Esophagus squamous epithelium (tissue), 5 donors: ENCODE measurements around the gene SH3GLB2. TPM values are rescaled to one million over a fixed set of nuclear protein-coding genes. Genes with fewer than 3 reads are reported as not detected.
"Not testable (repeated sequence)": the region's sequence is repeated elsewhere in the genome, so short reads cannot be mapped to it uniquely, and the experiment has no call there.

ENCODE experiments used
- DNase-seq: peaks from one replicate; lab custom pipeline; 2025; lab: John Stamatoyannopoulos, UW
- H3K27ac ChIP-seq, 4 donors: fragments of 200-600 bp; sonication (generic); one replicate each; pipeline ENCODE4 v1.5.1; 2016 to 2019; ENCODE audit warnings: mild to moderate bottlenecking in 1 of 4
- H3K27me3 ChIP-seq, 4 donors: fragments of 200-600 bp; sonication (generic); 1 replicate in 3 of 4; 2 replicates in 1 of 4; pipeline versions ENCODE4 v1.5.1 to v1.6.0; 2017 to 2021; ENCODE audit warnings: antibody characterized with exemption in 1 of 4
- H3K36me3 ChIP-seq, 3 donors: fragments of 200-600 bp; sonication (generic); one replicate each; pipeline ENCODE4 v1.5.1; 2016 to 2019
- H3K4me1 ChIP-seq, 3 donors: fragments of 200-600 bp; sonication (generic); one replicate each; pipeline ENCODE4 v1.5.1; 2017 to 2019
- H3K4me3 ChIP-seq, 4 donors: fragments of 200-600 bp; sonication (generic); 1 replicate in 3 of 4; 2 replicates in 1 of 4; pipeline ENCODE4 v1.5.1; 2016 to 2019; ENCODE audit warnings: mild to moderate bottlenecking in 2 of 4, moderate library complexity in 1 of 4
- H3K9me3 ChIP-seq, 3 donors: fragments of 200-600 bp; sonication (generic); one replicate each; pipeline ENCODE4 v1.5.1; 2016 to 2019
- CTCF ChIP-seq, 6 experiments: fragments of 450-650 bp in 4 of 6; fragments of 200-600 bp in 2 of 6; sonication (generic) in 2 of 6; IDR thresholded peaks; one replicate each; pipeline ENCODE4 v1.5.1; 2016 to 2019; ENCODE audit warnings: antibody characterized with exemption in 6 of 6, mild to moderate bottlenecking in 4 of 6, moderate library complexity in 4 of 6
- POLR2A ChIP-seq, 4 donors: fragments of 450-650 bp; IDR thresholded peaks; one replicate each; pipeline ENCODE4 v1.6.1; 2017; ENCODE audit warnings: antibody characterized with exemption in 4 of 4, mild to moderate bottlenecking in 4 of 4, moderate library complexity in 3 of 4
- WGBS, 2 donors: methylation state at CpG; one replicate each; pipeline ENCODE4 v1.1.5; 2018; 5-methylcytosine and 5-hydroxymethylcytosine counted together
- intact Hi-C: fragments of 100-400 bp; cut with DNase I; formaldehyde crosslinking; loops from one replicate; pipeline ENCODE4 v1.15.0; 2022
- total RNA-seq, 4 donors: library from RNA; depleted of rRNA; stranded (reverse); fragments of >200 nt; gene quantifications; one replicate each; pipeline ENCODE4 v1.1.0, GENCODE V29; 2016
- donor health status: DM: yes; HTN: yes; CAD: no.

Gene SH3GLB2
- total RNA-seq, 4 donors from 2014 or later, result 70.3 to 169 (median 113) TPM

- Histone ChIP-seq H3K4me3 (peak overlapping the region in 1 of 4 donors; percentile 9), H3K4me1 (peaks cover 0 to 28% (median 0%) of the 10 kb centered on the region in 3 donors), H3K36me3 (peaks cover 17 to 100% (median 53%) of the 10 kb centered on the region in 3 donors), H3K27ac (peak overlapping the region; percentile 59 to 81 (median 69)), H3K27me3 (no peaks in the 10 kb centered on the region), H3K9me3 (no peaks in the 10 kb centered on the region)
- 52 to 54% methylated on average over 5 of the region's 5 CpGs for WGBS, 2 donors
- intact Hi-C loops, result no loop called here
- TF ChIP-seq POLR2A (IDR thresholded peaks at IDR 0.05) (no peak), CTCF (IDR thresholded peaks at IDR 0.05) (no peak)
- no peak for DNase-seq
These were observed 40.3 kb downstream of the SH3GLB2 start for GRCh38 chr9:128987805-128988204.

GRCh38 chr9:128986671-128987070 lies 41.5 kb downstream of the SH3GLB2 start:
- no peak overlapping the region for H3K4me3 ChIP-seq
- intact Hi-C loops, result no loop called here
- H3K4me1 ChIP-seq, result peaks cover 0 to 28% (median 0%) of the 10 kb centered on the region in 3 donors
- 51 to 82% methylated on average over 4 to 5 of the region's 5 CpGs for WGBS, 2 donors
- peaks cover 17 to 100% (median 58%) of the 10 kb centered on the region in 3 donors for H3K36me3 ChIP-seq
- no peaks in the 10 kb centered on the region for H3K27me3 ChIP-seq
- no peak for DNase-seq
- H3K9me3 ChIP-seq, result no peaks in the 10 kb centered on the region
- peak overlapping the region in 3 of 4 donors; percentile 61 to 81 (median 77) for H3K27ac ChIP-seq
- no peak for TF ChIP-seq CTCF (IDR thresholded peaks at IDR 0.05)
- TF ChIP-seq POLR2A (IDR thresholded peaks at IDR 0.05), result no peak

DNA sequence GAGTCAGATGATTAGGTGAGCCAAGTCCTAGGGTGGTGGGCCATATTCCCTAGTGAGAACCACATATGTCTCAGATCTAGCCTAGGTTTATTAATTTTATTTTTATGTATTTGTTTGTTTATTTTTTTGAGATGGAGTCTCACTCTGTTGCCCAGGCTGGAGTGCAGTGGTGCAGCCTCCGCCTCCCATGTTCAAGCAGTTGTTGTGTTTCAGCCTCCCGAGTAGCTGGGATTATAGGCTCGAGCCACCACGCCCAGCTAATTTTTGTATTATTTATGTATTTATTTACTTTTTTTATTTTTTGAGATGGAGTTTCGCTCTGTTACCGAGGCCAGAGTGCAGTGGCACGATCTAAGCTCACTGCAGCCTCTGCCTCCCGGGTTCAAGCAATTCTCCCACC lies 44.6 kb downstream of the SH3GLB2 start:
- intact Hi-C loops, result no loop called here
- no peak for TF ChIP-seq POLR2A (IDR thresholded peaks at IDR 0.05)
- H3K27ac ChIP-seq, result no peak overlapping the region
- H3K9me3 ChIP-seq, result no peaks in the 10 kb centered on the region
- DNase-seq, result no peak
- no peaks in the 10 kb centered on the region for H3K27me3 ChIP-seq
- H3K4me3 ChIP-seq, result no peak overlapping the region
- peaks cover 0 to 28% (median 0%) of the 10 kb centered on the region in 3 donors for H3K4me1 ChIP-seq
- peaks cover 23 to 100% (median 54%) of the 10 kb centered on the region in 3 donors for H3K36me3 ChIP-seq
- 95 to 97% methylated on average over 8 of the region's 8 CpGs for WGBS, 2 donors

DNA sequence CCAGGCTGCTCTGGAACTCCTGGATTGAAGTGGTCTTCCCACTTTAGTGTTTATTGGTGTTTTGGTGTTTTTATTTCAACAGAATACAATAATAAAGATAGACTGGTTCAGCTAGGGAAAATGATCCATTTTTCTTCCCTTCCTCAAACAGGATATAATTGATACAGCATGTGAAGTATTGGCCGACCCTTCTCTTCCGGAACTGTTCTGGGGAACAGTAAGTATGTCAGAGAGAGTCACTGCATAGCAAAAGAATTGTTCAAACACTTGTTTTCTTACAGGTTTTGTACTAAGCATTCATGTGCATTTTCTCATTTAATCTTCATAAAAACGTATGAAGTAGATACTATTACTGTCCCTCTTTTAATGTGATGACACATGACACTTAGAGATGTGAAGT lies 49.0 kb downstream of the SH3GLB2 start:
- Histone ChIP-seq H3K4me1 (no peaks in the 10 kb centered on the region), H3K27me3 (no peaks in the 10 kb centered on the region), H3K36me3 (peaks cover 13 to 100% (median 60%) of the 10 kb centered on the region in 3 donors), H3K9me3 (no peaks in the 10 kb centered on the region), H3K27ac (no peak overlapping the region), H3K4me3 (no peak overlapping the region)
- intact Hi-C loops, result no loop called here
- no peak for DNase-seq
- TF ChIP-seq POLR2A (IDR thresholded peaks at IDR 0.05) (no peak), CTCF (IDR thresholded peaks at IDR 0.05) (no peak)
- 90% methylated on average over 3 of the region's 3 CpGs for WGBS, 2 donors

DNA sequence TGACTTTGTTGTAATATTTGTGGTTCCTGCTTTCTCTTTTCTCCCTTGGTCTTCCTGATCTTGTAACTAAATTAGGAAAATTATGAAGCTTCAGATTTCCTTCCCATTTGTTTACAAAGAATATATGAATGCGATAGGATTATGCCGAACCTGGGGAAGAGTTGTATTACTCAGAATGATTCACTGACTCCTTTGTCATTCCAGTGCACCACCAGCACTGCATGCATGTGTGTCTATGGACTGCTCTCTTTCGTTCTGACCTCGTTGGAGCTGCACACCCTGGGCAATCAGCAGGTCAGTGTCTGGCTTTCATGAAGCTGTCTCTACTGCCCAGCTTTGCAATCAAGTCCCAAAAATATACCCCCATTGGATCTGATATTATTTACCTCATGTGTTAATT lies 55.2 kb downstream of the SH3GLB2 start:
- Histone ChIP-seq H3K27me3 (no peaks in the 10 kb centered on the region), H3K27ac (no peak overlapping the region), H3K4me3 (no peak overlapping the region), H3K36me3 (peaks cover 0 to 100% (median 57%) of the 10 kb centered on the region in 3 donors), H3K4me1 (no peaks in the 10 kb centered on the region), H3K9me3 (no peaks in the 10 kb centered on the region)
- intact Hi-C loops, result no loop called here
- no peak for DNase-seq
- no peak for TF ChIP-seq CTCF (IDR thresholded peaks at IDR 0.05)
- no peak for TF ChIP-seq POLR2A (IDR thresholded peaks at IDR 0.05)
- 48 to 50% methylated on average over 4 of the region's 4 CpGs for WGBS, 2 donors

DNA sequence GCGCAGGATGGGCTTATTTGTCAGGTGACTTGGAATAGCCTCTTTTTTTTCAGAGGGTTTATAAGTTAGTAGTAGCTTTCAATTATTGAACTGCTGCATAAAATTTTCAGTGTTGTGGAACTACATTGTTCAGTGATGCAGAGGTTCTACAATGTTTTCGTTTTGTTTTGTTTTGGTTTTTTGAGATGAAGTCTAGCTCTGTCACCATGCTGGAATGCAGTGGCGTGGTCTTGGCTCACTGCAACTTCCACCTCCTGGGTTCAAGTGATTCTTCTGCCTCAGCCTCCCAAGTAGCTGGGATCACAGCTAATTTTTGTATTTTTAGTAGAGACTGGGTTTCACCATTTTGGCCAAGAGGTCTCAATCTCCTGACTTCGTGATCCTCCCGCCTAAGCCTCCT lies 58.6 kb downstream of the SH3GLB2 start:
- no peak overlapping the region for H3K27ac ChIP-seq
- TF ChIP-seq CTCF (IDR thresholded peaks at IDR 0.05) (no peak), POLR2A (IDR thresholded peaks at IDR 0.05) (no peak)
- WGBS, 2 donors, result 90 to 94% methylated on average over 5 of the region's 5 CpGs
- H3K27me3 ChIP-seq, result no peaks in the 10 kb centered on the region
- H3K4me3 ChIP-seq, result no peak overlapping the region
- intact Hi-C loops, result no loop called here
- H3K4me1 ChIP-seq, result no peaks in the 10 kb centered on the region
- DNase-seq, result no peak
- H3K9me3 ChIP-seq, result no peaks in the 10 kb centered on the region
- peaks cover 0 to 100% (median 42%) of the 10 kb centered on the region in 3 donors for H3K36me3 ChIP-seq

- H3K27me3 ChIP-seq, H3K27ac ChIP-seq, H3K9me3 ChIP-seq, intact Hi-C loops, H3K4me1 ChIP-seq, DNase-seq, H3K4me3 ChIP-seq: not testable (repeated sequence)
- peaks cover 7 to 100% (median 40%) of the 10 kb centered on the region in 3 donors for H3K36me3 ChIP-seq
- WGBS, 2 donors, result 93 to 96% methylated on average over 9 of the region's 9 CpGs
These were observed 66.7 kb downstream of the SH3GLB2 start for GRCh38 chr9:128961403-128961802.
